Glutamatergic neuron (in vitro differentiated cells): Measurements from ENCODE around the gene ANKS6. TPM values are rescaled to one million over a fixed set of nuclear protein-coding genes. Genes with fewer than 3 reads are reported as not detected.

Source experiments
- DNase-seq: peaks from one replicate; pipeline ENCODE4 v3.0.0; 2022
- H3K27ac Mint-ChIP-seq: one replicate; pipeline ENCODE4 v1.8.0; 2020; ENCODE audit warnings: mild to moderate bottlenecking, mixed read lengths, inconsistent platforms; ENCODE audit not compliant: unreplicated experiment
- H3K27me3 Mint-ChIP-seq: one replicate; pipeline ENCODE4 v1.8.0; 2020; ENCODE audit warnings: mild to moderate bottlenecking, moderate library complexity, mixed read lengths, inconsistent platforms; ENCODE audit not compliant: unreplicated experiment
- H3K36me3 Mint-ChIP-seq: one replicate; pipeline ENCODE4 v1.8.0; 2020; ENCODE audit warnings: mild to moderate bottlenecking, mixed read lengths, inconsistent platforms; ENCODE audit not compliant: unreplicated experiment
- H3K4me1 Mint-ChIP-seq: one replicate; pipeline ENCODE4 v1.8.0; 2020; ENCODE audit warnings: mild to moderate bottlenecking, low read depth, mixed read lengths, inconsistent platforms; ENCODE audit not compliant: unreplicated experiment
- H3K4me3 Mint-ChIP-seq: one replicate; pipeline ENCODE4 v1.8.0; 2020; ENCODE audit warnings: mild to moderate bottlenecking, mixed read lengths, inconsistent platforms; ENCODE audit not compliant: unreplicated experiment
- H3K9me3 Mint-ChIP-seq: one replicate; pipeline ENCODE4 v1.8.0; 2020; ENCODE audit warnings: mild to moderate bottlenecking, moderate library complexity, mixed read lengths, inconsistent platforms; ENCODE audit not compliant: unreplicated experiment
- CTCF ChIP-seq: fragments of 200-600 bp; sonication (generic); IDR thresholded peaks from one replicate; pipeline ENCODE4 v1.5.0; 2021; ENCODE audit not compliant: partially characterized antibody, unreplicated experiment
- total RNA-seq: library from RNA; stranded (reverse); fragmentation: NEBNext Ultra II Directional; extraction: Animal tissue kit (Norgen Biotek cat#: 25700); gene quantifications from one replicate; pipeline ENCODE4 v1.2.1, GENCODE V29; 2021; ENCODE audit not compliant: unreplicated experiment

ANKS6 gene
- total RNA-seq, 1 donor from 2014 or later, result 15.9 TPM

- H3K36me3 Mint-ChIP-seq, result no peaks in the 10 kb centered on the region
- no peak for TF ChIP-seq CTCF
- DNase-seq, result no peak
- no peak overlapping the region for H3K4me3 Mint-ChIP-seq
- H3K27me3 Mint-ChIP-seq, result no peaks in the 10 kb centered on the region
- H3K9me3 Mint-ChIP-seq, result peaks cover 2% of the 10 kb centered on the region
- H3K4me1 Mint-ChIP-seq, result no peaks in the 10 kb centered on the region
- no peak overlapping the region for H3K27ac Mint-ChIP-seq
Measured at GRCh38 chr9:98743818-98744611, 52.3 kb downstream of the ANKS6 start.

GRCh38 chr9:98743329-98743728 lies 53.0 kb downstream of the ANKS6 start:
- H3K27ac Mint-ChIP-seq, result no peak overlapping the region
- H3K36me3 Mint-ChIP-seq, result peaks cover under 1% of the 10 kb centered on the region
- no peaks in the 10 kb centered on the region for H3K4me1 Mint-ChIP-seq
- DNase-seq, result no peak
- TF ChIP-seq CTCF, result no peak
- H3K27me3 Mint-ChIP-seq, result no peaks in the 10 kb centered on the region
- no peak overlapping the region for H3K4me3 Mint-ChIP-seq
- peaks cover 2% of the 10 kb centered on the region for H3K9me3 Mint-ChIP-seq

GRCh38 chr9:98742325-98743280 lies 53.8 kb downstream of the ANKS6 start:
- Mint-ChIP-seq H3K27me3 (peaks cover 1% of the 10 kb centered on the region), H3K4me1 (no peaks in the 10 kb centered on the region), H3K9me3 (peaks cover 2% of the 10 kb centered on the region), H3K4me3 (no peak overlapping the region), H3K36me3 (peaks cover 7% of the 10 kb centered on the region), H3K27ac (no peak overlapping the region)
- no peak for TF ChIP-seq CTCF
- DNase-seq, result no peak

GRCh38 chr9:98740226-98740881 lies 56.0 kb downstream of the ANKS6 start:
- no peak for DNase-seq
- no peak overlapping the region for H3K27ac Mint-ChIP-seq
- H3K4me1 Mint-ChIP-seq, result no peaks in the 10 kb centered on the region
- H3K27me3 Mint-ChIP-seq, result peaks cover 1% of the 10 kb centered on the region
- no peak for TF ChIP-seq CTCF
- peaks cover 3% of the 10 kb centered on the region for H3K9me3 Mint-ChIP-seq
- H3K36me3 Mint-ChIP-seq, result peaks cover 7% of the 10 kb centered on the region
- H3K4me3 Mint-ChIP-seq, result no peak overlapping the region
